GM23338 (cell line): ENCODE results near the gene TOMM6.

Experiments
- CREB1 ChIP-seq: fragments of 250-450 bp; sonication (Bioruptor Pico); IDR thresholded peaks from 2 replicates; pipeline ENCODE4 v1.5.0; 2020; ENCODE audit warnings: low read depth, mild to moderate bottlenecking, moderate library complexity
- CTCF ChIP-seq, 2 experiments: fragments of 200-600 bp in 1 of 2; sonication (generic) in 1 of 2; conservative IDR thresholded peaks; 2 replicates each; pipeline versions ENCODE4 v1.5.1 to v1.6.1; 2016 to 2017; ENCODE audit warnings: antibody characterized with exemption in 2 of 2, low read depth in 2 of 2, mild to moderate bottlenecking in 2 of 2, moderate library complexity in 1 of 2
- ETS1 ChIP-seq: IDR thresholded peaks from 2 replicates; pipeline ENCODE4 v1.6.1; 2016; ENCODE audit warnings: antibody characterized with exemption
- EZH2 ChIP-seq: fragments of 200-600 bp; sonication (generic); IDR thresholded peaks from one replicate; pipeline ENCODE4 v1.8.0; 2017; ENCODE audit warnings: antibody characterized with exemption, mild to moderate bottlenecking, low read depth; ENCODE audit not compliant: unreplicated experiment
- EZH2phosphoT487 ChIP-seq: fragments of 200-600 bp; sonication (generic); IDR thresholded peaks from one replicate; pipeline ENCODE4 v1.8.1; 2018; ENCODE audit warnings: antibody characterized with exemption; ENCODE audit not compliant: unreplicated experiment
- NANOG ChIP-seq: IDR thresholded peaks from 2 replicates; pipeline ENCODE4 v1.6.1; 2016; ENCODE audit warnings: antibody characterized with exemption, borderline replicate concordance
- POLR2AphosphoS5 ChIP-seq: IDR thresholded peaks from 2 replicates; pipeline ENCODE4 v1.6.1; 2016; ENCODE audit warnings: antibody characterized with exemption, low read depth
- REST ChIP-seq: IDR thresholded peaks from one replicate; pipeline ENCODE4 v1.6.1; 2018; ENCODE audit warnings: antibody characterized with exemption; ENCODE audit not compliant: unreplicated experiment
- STAT1 ChIP-seq: IDR thresholded peaks from one replicate; pipeline ENCODE4 v1.6.1; 2016; ENCODE audit warnings: antibody characterized with exemption; ENCODE audit not compliant: unreplicated experiment
- ZNF114 ChIP-seq: fragments of 250-450 bp; sonication (Bioruptor Pico); IDR thresholded peaks from 2 replicates; pipeline ENCODE4 v1.5.0; 2020; ENCODE audit warnings: mild to moderate bottlenecking, moderate library complexity
- ZNF331 ChIP-seq: fragments of 250-450 bp; sonication (Bioruptor Pico); IDR thresholded peaks from 2 replicates; pipeline ENCODE4 v1.5.0; 2020; ENCODE audit warnings: low read depth, mild to moderate bottlenecking, moderate library complexity
- ZNF462 ChIP-seq: fragments of 250-450 bp; sonication (Bioruptor Pico); IDR thresholded peaks from 2 replicates; pipeline ENCODE4 v1.5.0; 2020; ENCODE audit warnings: mild to moderate bottlenecking, moderate library complexity

GRCh38 chr6:41770381-41771057, 17.0 kb upstream of the TOMM6 start:
- TF ChIP-seq CTCF (conservative IDR thresholded peaks at IDR 0.05; ENCODE audit: low read depth in 2 of 2) (no peak), EZH2 (no peak), CREB1 (CRISPR knock-in tag) (no peak), POLR2AphosphoS5 (no peak), STAT1 (no peak), REST (no peak), ZNF462 (no peak), EZH2phosphoT487 (no peak), ETS1 (no peak), ZNF331 (CRISPR knock-in tag) (no peak), ZNF114 (CRISPR knock-in tag) (no peak), NANOG (no peak)
